Rectal smooth muscle tissue (tissue), 1 donor: Measurements from ENCODE around the gene FHOD1.

Experiments
- H3K27ac ChIP-seq: one replicate; pipeline ENCODE4 v1.7.0; 2013; ENCODE audit warnings: low read depth, low read length, inconsistent platforms
- H3K27me3 ChIP-seq: one replicate; pipeline ENCODE4 v1.7.0; 2013; ENCODE audit warnings: low read length; ENCODE audit not compliant: control insufficient read depth, insufficient read depth
- H3K36me3 ChIP-seq: one replicate; pipeline ENCODE4 v1.7.0; 2013; ENCODE audit warnings: low read length; ENCODE audit not compliant: control insufficient read depth, insufficient read depth
- H3K4me1 ChIP-seq: one replicate; pipeline ENCODE4 v1.7.0; 2013; ENCODE audit warnings: low read length; ENCODE audit not compliant: control insufficient read depth, insufficient read depth
- H3K4me3 ChIP-seq: one replicate; pipeline ENCODE4 v1.7.0; 2013; ENCODE audit warnings: low read length
- H3K9ac ChIP-seq: one replicate; pipeline ENCODE4 v1.7.0; 2013; ENCODE audit warnings: low read length

The FHOD1 gene

DNA sequence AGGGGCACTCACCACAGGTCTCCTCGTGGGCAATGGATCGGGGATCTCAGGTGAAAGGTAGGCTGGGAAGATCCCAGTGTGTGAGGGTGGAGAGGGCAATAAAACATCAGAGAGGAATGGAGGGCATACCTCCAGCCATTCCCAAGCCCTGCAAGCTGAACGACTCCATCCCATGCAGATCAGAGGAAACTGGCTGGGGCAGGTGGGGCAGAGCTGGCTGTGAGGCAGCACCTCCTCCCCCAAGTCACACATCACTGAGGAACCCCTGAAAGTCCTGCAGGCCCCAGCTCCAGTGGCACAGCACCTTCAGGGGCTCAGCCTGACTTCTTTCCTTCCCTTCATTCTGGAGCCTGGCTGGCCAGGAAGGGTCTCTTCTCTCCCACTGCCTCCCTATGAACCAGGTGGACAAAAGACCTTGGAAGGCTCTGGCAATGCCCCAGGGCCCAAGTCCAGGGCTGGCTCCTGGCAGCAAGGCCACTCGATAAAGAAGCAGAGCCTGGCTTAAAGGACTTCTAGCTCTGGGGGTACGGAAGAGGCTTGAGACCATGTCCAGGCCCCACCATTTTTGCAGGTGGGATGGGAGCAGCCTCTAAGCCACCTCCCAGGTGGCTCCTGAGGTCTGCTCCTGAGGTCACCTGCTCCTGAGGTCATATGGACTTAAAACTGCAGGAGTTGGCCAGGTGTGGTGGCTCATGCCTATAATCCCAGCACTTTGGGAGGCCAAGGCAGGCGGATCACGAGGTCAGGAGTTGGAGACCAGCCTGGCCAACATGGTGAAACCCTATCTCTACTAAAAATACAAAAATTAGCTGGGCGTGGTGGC lies 33.9 kb downstream of the FHOD1 start:
- no peak overlapping the region for H3K9ac ChIP-seq

DNA sequence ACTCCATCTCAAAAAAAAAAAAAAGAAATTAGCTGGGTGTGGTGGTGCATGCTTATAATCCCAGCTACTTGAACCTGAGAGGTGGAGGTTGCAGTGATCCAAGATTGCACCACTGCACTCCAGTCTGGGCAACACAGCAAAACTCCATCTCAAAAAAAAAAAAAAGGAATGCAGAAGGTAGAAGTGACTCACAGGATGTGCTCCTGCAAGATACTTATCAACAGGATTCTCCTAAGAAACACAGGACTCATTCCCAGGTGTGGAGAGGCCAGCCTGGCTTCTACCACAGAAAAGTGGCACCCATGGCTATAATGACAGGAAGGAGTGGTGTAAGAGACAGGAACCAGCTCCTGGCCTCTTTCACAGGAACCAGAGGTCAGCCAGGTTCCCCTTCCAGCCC lies 34.5 kb downstream of the FHOD1 start:
- H3K27me3 ChIP-seq, result no peaks in the 10 kb centered on the region

More for the DNA sequence above, 33.9 kb downstream of the FHOD1 start:
- H3K27me3 ChIP-seq, result no peaks in the 10 kb centered on the region
- H3K36me3 ChIP-seq, result peaks cover 2% of the 10 kb centered on the region
- no peak overlapping the region for H3K4me3 ChIP-seq
- no peaks in the 10 kb centered on the region for H3K4me1 ChIP-seq
- no peak overlapping the region for H3K27ac ChIP-seq

DNA sequence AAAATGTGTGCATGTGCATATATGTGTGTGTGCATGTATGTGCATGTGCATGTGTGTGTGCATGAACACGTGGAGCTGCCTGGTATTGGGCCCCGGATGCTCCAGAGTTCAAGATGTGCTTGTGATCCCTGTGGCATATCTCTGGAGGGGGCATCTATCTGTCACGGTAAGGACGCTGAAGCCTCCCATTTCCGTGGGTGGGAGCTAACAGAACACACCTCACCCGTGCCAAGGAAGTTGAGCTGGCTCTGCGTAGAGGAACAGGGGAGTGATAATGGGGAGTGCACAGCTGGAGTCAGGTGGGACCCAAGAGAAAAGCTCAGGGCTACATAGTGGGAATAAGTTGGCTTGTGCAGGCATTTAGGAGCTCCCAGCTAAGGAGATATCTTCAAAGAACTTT lies 35.6 kb downstream of the FHOD1 start:
- peaks cover 2% of the 10 kb centered on the region for H3K36me3 ChIP-seq
- no peak overlapping the region for H3K4me3 ChIP-seq
- H3K4me1 ChIP-seq, result no peaks in the 10 kb centered on the region
- no peaks in the 10 kb centered on the region for H3K27me3 ChIP-seq
- H3K9ac ChIP-seq, result no peak overlapping the region
- H3K27ac ChIP-seq, result no peak overlapping the region

More for the DNA sequence above, 34.5 kb downstream of the FHOD1 start:
- Histone ChIP-seq H3K27ac (no peak overlapping the region), H3K4me3 (no peak overlapping the region), H3K4me1 (no peaks in the 10 kb centered on the region), H3K36me3 (peaks cover 2% of the 10 kb centered on the region), H3K9ac (no peak overlapping the region)

DNA sequence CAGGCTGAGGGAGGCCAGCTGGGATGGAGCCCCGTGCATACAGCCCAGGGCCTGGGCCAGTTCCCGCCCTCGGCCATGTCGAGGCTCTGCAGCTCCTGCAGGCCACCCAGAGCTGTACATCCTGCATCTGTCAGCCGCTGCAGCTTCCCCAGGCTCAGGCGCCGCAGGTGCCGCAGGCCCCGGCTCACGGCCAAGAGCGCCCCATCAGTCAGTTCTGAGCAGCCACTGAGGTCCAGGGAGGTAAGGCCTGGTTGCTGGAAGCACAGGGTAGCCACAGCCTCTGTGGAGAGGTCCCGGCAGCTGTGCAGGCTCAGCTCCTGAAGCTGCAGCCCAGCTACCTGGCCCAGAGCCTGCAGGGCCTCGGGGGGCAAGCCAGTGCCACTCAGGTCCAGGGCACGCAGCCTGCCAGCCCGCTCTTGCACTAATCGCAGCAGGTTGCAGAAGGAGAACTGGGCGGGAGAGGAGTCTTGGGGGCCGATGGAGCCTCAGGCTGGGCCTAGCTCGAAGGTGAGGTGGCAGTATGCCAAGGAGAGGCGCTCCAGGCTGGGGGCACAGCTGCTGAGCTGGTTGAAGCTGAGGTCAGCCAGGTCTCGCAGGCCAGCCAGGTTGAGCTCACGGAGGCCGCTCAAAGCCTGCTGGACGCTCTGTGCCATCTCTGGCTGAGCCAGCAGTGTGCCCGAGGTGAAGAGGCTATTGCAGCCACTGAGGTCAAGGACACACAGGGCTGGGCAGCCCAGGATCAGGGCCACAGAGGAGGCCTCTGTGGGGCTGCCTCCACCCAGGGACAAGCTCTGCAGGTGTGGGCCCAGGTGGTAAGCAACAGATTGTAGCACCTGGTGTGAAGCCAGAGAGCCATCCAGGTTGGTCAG lies 37.0 kb downstream of the FHOD1 start:
- H3K36me3 ChIP-seq, result peaks cover 2% of the 10 kb centered on the region
- H3K4me3 ChIP-seq, result no peak overlapping the region
- H3K4me1 ChIP-seq, result no peaks in the 10 kb centered on the region
- no peak overlapping the region for H3K9ac ChIP-seq
- H3K27ac ChIP-seq, result no peak overlapping the region
- H3K27me3 ChIP-seq, result no peaks in the 10 kb centered on the region

DNA sequence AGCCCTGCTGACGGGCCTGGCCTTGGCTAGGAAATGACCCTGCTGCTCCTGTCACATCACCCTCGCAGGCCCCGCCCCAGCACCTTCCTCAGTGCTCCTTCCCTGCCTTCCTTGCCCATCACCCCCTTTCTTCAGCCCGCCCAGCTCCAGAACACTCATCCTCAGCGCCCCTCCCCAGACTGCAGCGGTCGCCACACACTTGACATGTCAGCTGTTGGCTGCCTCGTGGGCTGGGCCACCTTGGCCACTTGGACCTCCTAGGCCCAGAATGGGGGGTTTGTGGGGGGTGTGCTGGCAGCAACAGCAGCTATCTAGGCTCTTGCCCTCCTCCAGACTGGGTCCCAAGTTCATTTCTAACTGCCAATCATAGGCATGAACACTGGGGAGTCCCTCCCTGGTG lies 37.7 kb downstream of the FHOD1 start:
- H3K4me1 ChIP-seq, result no peaks in the 10 kb centered on the region

DNA sequence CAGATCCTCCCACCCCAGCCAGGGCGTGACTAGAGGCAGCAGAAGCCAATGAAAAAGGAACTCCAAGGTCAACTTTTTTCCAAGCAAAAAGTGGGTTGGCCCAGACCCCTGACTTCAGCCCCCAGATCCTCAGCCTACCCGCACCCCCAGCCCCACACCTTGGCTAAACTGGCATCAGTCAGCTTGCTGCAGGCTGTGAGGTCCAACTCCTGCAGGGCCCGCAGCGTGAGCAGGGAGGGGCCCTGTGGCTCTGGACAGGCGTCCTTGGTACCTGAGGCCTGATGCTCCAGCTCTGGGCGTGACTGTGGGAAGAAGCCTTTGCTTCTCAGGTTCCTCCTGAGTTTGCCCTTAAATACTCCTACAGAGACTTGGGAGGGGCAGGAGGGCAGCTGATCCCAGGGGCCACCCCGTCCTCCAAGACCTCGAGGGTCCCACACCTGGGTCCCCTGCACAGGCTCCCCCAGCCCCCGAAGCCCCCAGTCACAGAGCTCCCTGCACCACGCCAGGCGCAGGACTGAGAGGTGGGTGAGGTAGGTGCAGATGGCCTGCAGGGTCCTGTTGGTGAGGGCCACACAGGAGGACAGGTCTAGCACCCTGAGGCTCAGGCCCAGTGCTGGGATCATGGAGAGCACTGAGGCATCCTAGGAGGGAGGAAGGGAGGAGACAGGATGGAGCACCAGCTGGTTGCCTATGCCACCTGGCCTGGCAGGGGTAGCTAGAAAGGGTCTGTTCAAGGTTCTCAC lies 39.0 kb downstream of the FHOD1 start:
- Histone ChIP-seq H3K36me3 (peaks cover 2% of the 10 kb centered on the region), H3K4me3 (no peak overlapping the region), H3K4me1 (no peaks in the 10 kb centered on the region), H3K27me3 (no peaks in the 10 kb centered on the region), H3K27ac (no peak overlapping the region), H3K9ac (no peak overlapping the region)

More for the DNA sequence above, 37.7 kb downstream of the FHOD1 start:
- no peak overlapping the region for H3K27ac ChIP-seq
- H3K9ac ChIP-seq, result no peak overlapping the region
- H3K36me3 ChIP-seq, result peaks cover 2% of the 10 kb centered on the region
- H3K4me3 ChIP-seq, result no peak overlapping the region
- H3K27me3 ChIP-seq, result no peaks in the 10 kb centered on the region

DNA sequence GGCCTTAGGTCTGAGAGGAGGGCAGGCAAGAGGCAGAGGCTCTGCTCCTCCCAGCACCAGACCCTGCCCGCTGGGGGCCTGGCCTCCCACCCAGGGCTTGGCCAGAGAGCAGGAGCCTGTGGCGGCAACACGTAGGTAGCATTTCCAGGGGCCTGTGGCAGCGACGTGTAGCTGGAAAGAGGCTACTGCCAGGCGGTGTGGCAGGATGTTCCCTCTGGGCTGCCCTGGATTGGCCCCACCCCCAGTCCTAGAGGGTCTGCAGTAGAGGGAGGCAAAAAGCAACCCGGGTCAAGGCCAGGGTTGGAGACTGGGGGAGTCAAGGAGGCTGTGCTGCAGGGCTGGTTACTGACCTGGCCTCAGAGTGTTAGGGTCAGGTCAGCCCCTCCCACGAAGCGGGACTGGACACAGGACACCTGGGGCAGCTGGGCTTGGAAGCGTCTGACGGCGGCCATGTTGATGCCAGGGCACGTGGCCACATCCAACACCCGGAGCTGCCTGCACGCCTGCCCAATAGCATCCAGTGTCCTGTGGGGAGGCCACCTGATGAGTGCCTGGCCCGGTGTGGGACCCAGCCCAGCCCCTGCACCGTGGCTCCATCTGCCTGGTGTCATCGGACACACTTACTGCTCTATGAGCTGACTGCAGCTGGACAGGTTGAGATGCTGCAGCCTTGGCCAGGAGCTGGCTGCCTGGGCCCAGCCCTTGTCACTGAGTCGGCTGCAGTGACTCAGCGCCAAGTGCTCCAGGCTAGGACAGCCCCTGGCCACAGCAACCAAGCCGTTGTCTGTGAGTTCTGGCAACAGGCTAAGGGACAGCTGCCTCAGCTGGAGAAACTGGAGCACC lies 39.8 kb downstream of the FHOD1 start:
- Histone ChIP-seq H3K9ac (no peak overlapping the region), H3K27me3 (no peaks in the 10 kb centered on the region), H3K4me1 (no peaks in the 10 kb centered on the region), H3K36me3 (peaks cover 8% of the 10 kb centered on the region), H3K27ac (no peak overlapping the region), H3K4me3 (no peak overlapping the region)

DNA sequence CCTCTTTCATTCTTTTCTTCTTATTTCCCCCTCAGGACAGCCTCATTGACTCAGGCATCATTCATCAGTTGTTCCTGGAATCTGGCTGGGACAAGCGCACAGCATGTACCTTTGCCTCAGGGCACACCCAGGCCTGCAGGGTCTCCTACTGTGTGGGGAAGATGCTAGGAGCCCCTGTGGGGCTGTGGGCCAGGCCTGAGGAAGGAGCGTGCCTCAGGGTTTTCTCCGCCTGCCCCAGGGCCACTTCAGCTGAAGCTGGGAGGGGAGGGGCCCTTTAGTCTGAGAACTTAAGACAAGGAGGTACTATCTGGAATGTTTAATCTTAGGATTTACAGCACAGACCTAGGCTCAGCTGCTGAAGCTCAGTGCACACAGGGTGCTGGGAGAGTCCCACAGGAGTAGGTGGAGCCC lies 40.4 kb downstream of the FHOD1 start:
- H3K27me3 ChIP-seq, result no peaks in the 10 kb centered on the region
- peaks cover 13% of the 10 kb centered on the region for H3K36me3 ChIP-seq
- H3K9ac ChIP-seq, result no peak overlapping the region
- no peaks in the 10 kb centered on the region for H3K4me1 ChIP-seq
- H3K27ac ChIP-seq, result no peak overlapping the region
- H3K4me3 ChIP-seq, result no peak overlapping the region

DNA sequence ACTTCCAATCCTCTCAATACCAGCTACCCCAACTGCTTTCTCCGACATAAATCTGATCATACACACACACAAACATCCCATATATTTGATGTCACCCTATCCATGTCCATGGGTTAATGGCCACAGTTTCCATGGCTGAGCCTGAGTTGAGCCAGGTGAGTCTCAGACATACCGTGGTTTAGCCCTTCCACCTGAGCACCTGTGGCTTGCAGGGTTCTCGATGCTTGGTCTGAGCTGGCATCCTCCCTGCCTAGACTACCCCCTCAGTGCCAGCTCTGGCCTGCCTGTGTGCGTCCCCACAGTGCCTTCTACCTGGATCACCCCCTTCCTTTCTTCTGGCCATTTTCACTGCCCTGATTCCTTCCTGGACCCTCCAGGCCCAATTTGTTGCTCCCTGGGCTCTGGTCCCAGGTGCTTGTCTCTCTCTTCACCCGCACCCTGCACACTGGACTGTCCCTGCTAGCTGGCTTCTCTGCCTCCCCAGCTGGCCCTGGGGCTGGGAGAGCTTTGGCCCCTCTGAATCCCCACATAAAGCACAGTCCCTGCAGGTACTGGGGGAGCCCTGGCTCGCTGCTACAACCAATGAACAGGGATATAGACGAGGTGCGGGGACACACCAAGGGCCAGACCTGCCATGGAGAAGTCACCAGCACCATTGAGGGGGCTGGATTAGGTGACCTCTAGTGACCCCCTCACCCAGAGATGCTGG lies 41.0 kb downstream of the FHOD1 start:
- Histone ChIP-seq H3K27ac (no peak overlapping the region), H3K9ac (no peak overlapping the region), H3K27me3 (no peaks in the 10 kb centered on the region), H3K36me3 (peaks cover 14% of the 10 kb centered on the region), H3K4me3 (no peak overlapping the region), H3K4me1 (no peaks in the 10 kb centered on the region)

DNA sequence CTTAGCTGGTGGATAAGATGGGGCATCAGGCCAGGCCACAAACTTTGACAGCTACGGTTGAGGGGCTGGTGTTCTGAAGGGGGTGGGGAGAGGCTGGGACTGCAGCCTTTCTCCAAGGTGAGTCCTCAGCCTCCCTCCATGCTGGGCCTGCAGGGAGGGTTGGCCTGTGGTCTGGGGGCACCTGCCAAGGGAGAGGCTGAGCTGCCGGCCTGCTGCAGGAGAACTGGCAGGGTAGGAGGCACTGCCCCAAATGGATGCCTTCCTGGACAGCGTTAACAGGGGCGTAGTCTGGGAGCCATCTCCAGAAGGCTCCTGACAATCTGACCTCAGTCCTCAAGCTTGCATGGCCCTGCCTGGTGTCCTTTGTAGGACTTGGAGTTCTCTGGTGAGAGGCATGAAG lies 43.2 kb downstream of the FHOD1 start:
- Histone ChIP-seq H3K36me3 (peaks cover 12% of the 10 kb centered on the region), H3K9ac (no peak overlapping the region), H3K4me3 (no peak overlapping the region), H3K27ac (no peak overlapping the region), H3K27me3 (no peaks in the 10 kb centered on the region), H3K4me1 (no peaks in the 10 kb centered on the region)

DNA sequence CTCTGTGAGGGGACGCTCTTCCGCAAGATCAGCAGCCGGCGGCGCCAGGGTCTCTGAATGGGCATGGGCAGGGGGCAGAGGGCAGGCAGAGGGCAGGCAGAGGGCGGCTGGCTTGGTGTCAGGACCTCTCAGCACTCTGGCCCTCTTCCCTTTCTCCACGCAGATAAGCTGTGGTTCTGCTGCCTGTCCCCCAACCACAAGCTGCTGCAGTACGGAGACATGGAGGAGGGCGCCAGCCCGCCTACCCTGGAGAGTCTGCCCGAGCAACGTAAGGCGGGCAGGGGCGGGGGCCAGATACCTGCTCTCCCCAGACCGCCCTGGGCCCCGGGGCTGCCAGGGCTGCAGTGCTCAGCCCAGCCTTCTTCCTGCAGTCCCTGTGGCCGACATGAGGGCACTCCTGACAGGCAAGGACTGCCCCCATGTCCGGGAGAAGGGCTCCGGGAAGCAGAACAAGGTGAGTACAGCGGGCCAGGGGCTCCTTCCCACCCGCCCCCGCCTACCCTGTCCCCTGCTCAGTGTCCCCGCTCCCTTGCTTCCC lies 44.3 kb downstream of the FHOD1 start:
- H3K4me3 ChIP-seq, result no peak overlapping the region
- no peaks in the 10 kb centered on the region for H3K4me1 ChIP-seq
- no peaks in the 10 kb centered on the region for H3K27me3 ChIP-seq
- H3K27ac ChIP-seq, result no peak overlapping the region
- no peak overlapping the region for H3K9ac ChIP-seq
- peaks cover 15% of the 10 kb centered on the region for H3K36me3 ChIP-seq
